Measurements from ENCODE around the gene UBE2H.

UBE2H gene

GRCh38 chr7:129786825-129787563 is 165.8 kb downstream of the UBE2H start:
- no peak for DNase-seq (ENCODE audit: low read depth, low spot score)

- DNase-seq (ENCODE audit: low read depth, low spot score), result no peak
Observed at GRCh38 chr7:129785685-129786514, 166.9 kb downstream of the UBE2H start.

DNA sequence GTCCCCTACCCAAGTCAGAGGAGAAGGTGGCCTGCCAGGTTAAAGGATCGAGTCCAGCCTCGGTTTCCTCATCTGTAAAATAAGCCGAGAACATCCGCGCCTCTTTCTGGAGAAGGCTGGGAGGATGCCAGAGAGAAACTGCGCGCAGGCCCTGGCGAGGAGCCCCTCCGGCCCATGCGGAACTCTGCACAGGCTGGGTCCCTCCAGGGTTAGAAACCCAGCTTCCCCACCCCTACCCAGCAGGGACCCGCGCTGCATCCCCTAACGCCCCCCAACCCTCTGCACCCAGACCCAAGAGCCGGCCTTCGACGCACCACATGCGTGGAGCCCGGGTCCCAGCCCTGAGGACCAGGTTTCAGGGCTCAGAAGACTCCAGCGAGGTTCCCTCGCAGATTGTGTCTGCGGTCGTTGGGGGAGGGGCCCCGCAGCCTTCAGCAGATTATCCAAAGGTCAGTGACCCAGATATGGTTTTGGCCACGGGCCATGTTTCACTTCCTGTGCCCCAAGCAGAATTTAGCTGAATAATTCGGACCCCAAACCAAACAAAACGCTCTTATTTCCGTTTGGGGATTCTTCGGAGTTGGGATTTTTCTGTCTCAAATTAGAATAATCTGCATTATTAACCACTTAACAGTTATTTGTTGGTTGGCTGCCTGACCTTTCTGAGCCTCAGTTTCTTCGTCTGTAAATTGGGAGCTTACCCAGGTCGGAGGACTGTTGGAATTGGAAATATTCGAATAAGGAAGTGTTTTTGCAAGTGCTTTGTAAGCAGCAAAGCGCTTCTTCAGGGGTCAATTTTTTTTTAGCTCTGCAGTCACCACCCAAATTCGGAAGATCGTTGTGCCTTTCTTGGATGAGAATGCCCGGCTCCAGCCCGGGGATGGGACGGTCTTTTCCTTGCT is 167.7 kb downstream of the UBE2H start:
- DNase-seq (ENCODE audit: low read depth, low spot score), result no peak

- no peak for DNase-seq (ENCODE audit: low read depth, low spot score)
Observed at GRCh38 chr7:129784437-129784782, 168.3 kb downstream of the UBE2H start.

- DNase-seq (ENCODE audit: low read depth, low spot score), result no peak
Observed at GRCh38 chr7:129783584-129783919, 169.2 kb downstream of the UBE2H start.

- no peak for DNase-seq (ENCODE audit: low read depth, low spot score)
Observed at GRCh38 chr7:129782818-129783583, 169.8 kb downstream of the UBE2H start.

DNA sequence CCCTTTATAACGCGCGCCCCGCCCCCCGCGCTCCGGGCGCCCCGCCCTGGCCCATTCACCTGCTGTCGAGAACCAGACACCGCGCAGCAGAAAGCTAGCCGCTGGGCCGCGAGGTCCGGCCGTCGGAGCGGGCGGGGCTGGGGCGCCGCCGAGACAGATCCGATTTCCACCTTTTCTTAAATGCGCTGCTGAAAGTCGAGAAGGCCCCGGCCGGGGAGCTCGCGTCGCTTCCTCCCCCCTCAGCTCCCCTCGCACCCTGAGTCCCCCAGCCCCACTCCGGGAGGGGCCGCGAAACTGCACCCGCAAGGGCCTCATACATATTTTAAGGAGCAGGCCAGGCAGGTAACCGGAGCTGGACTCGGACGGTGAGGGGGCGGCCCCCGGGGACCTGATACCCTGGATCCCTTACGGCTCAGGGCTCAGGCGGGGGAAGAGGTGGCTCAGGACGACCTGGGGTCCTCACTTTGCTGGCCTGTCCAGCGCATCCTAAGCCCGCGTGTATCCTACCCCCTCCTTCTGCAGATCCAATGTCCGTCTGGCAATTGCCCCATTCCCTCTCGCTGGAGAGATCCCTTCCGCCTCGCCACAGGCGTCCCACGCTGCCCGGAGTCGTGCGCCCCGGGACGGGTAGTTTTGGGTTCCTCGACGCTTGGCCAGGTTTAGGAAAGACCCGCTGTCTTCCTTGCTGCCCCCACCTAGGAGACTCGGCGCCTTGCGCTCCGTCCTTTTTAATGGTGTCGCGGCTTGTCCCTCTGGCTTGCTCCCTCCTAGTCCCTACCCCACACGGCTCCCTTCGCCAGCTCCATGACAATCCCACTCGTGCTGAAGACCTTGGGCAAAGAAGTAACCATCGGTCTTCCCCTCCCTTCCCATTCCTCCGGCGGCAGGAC is 170.6 kb downstream of the UBE2H start:
- DNase-seq (ENCODE audit: low read depth, low spot score), result no peak

DNA sequence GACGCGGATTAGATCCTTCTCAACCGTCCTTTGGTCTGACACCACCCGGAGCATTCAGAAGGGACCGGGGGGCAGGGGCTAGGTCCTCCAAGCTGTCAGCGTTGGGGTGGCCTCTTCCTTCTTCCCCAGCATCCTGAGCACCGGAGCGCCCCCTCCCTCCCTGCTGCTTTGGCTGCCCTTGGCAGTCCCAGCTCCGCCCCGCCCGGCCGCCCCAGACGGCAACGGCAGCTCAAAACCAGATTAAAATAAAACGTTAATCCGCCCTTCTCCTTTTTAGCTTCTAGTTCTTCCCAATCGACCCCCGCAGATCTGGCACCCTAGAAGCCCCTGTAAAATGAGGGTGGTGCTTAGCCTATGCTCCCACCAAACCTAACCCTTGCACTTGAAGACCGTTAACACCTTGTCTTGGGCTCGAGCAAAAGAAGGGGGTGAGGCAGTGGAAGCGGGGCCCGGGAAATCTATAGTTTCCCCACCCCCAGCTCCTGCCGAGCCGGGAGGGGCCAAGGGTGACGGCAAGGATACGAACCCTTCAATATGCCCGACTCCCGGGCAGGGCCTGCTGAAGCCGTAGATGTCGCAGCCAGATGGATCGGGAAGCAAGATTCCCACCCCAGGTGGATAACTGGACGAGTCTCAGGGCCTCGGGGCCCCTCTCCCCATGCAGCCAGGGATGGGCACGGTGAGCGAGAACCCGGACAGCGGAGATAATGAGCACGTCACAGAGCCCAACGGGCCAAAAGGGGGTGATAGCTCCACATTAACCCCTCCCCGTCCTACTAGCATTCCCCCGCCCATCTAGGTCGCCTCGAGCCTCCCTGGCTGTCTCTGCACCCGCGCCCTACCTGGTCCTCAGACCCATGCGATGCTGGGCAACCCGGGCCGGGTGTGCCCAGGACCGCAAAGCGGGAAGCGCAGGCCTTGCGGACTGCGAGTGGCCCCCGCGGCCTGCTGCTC is 171.5 kb downstream of the UBE2H start:
- no peak for DNase-seq (ENCODE audit: low read depth, low spot score)

Measured in astrocyte of the hippocampus (primary cell).